Activated naive CD4-positive, alpha-beta T cell treated with anti-CD3 and anti-CD28 coated beads for 36 hours (primary cell): ENCODE measurements around the gene DCUN1D4. TPM values are rescaled to one million over a fixed set of nuclear protein-coding genes. Genes with fewer than 3 reads are reported as not detected.
"Not testable (repeated sequence)": the region's sequence is repeated elsewhere in the genome, so short reads cannot be mapped to it uniquely, and the experiment has no call there.

Source experiments
- CTCF ChIA-PET: fragments of 350-600 bp; sonication (Branson Sonifier 250); formaldehyde crosslinking; loops from one replicate; lab custom pipeline; 2021; ENCODE audit warnings: antibody characterized with exemption; lab: Charles Lee
- DNase-seq: peaks from one replicate; pipeline ENCODE4 v3.0.0-alpha.2; 2020
- H3K27ac Mint-ChIP-seq: one replicate; pipeline ENCODE4 v1.8.0; 2021; ENCODE audit warnings: mild to moderate bottlenecking, mixed read lengths
- H3K27me3 Mint-ChIP-seq: one replicate; pipeline ENCODE4 v1.8.0; 2021; ENCODE audit warnings: low read depth, mixed read lengths
- H3K36me3 Mint-ChIP-seq: one replicate; pipeline ENCODE4 v1.8.0; 2021; ENCODE audit warnings: low read depth, mixed read lengths
- H3K4me1 Mint-ChIP-seq: one replicate; pipeline ENCODE4 v1.8.0; 2021; ENCODE audit warnings: low read depth, mixed read lengths
- H3K4me3 Mint-ChIP-seq: one replicate; pipeline ENCODE4 v1.8.0; 2021; ENCODE audit warnings: mild to moderate bottlenecking, moderate library complexity, mixed read lengths
- H3K9me3 Mint-ChIP-seq: one replicate; pipeline ENCODE4 v1.8.0; 2021; ENCODE audit warnings: mixed read lengths
- intact Hi-C: fragments of 100-400 bp; cut with micrococcal nuclease; formaldehyde crosslinking; loops from one replicate; pipeline ENCODE4 v1.15.1; 2023
- total RNA-seq, 2 experiments: library from RNA; stranded (reverse); gene quantifications; one replicate each; pipeline ENCODE4 v1.2.3, GENCODE V29; 2021

The DCUN1D4 gene
- total RNA-seq, 2 experiments from 2014 or later = 27.7 to 28.2 TPM

- Mint-ChIP-seq H3K27ac (no peak overlapping the region), H3K4me3 (no peak overlapping the region), H3K9me3 (no peaks in the 10 kb centered on the region), H3K27me3 (no peaks in the 10 kb centered on the region), H3K36me3 (peaks cover 50% of the 10 kb centered on the region), H3K4me1 (no peaks in the 10 kb centered on the region)
- intact Hi-C loops = loop anchor here (10.0 kb wide), 1 partner anchor 46 kb away; no protein-coding TSS in a partner anchor
- CTCF ChIA-PET = interaction anchor here (0.7 kb wide), 1 partner anchor 44 kb away, joined by 3 read pairs; no protein-coding TSS in a partner anchor
- no peak for DNase-seq
These were observed 35.5 kb downstream of the DCUN1D4 start for GRCh38 chr4:51878431-51878830.

GRCh38 chr4:51880016-51880915 lies 37.3 kb downstream of the DCUN1D4 start:
- Mint-ChIP-seq H3K4me1 (no peaks in the 10 kb centered on the region), H3K9me3 (no peaks in the 10 kb centered on the region), H3K36me3 (peaks cover 38% of the 10 kb centered on the region), H3K4me3 (no peak overlapping the region), H3K27me3 (no peaks in the 10 kb centered on the region), H3K27ac (no peak overlapping the region)
- intact Hi-C loops = no loop called here
- no peak for DNase-seq
- CTCF ChIA-PET = no interaction called here

GRCh38 chr4:51884055-51884454 lies 41.1 kb downstream of the DCUN1D4 start:
- CTCF ChIA-PET = interaction anchor here (1.7 kb wide), 1 partner anchor 12 kb away, joined by 9 read pairs; no protein-coding TSS in a partner anchor

GRCh38 chr4:51884606-51885005 lies 41.7 kb downstream of the DCUN1D4 start:
- peaks cover 29% of the 10 kb centered on the region for H3K36me3 Mint-ChIP-seq

More at GRCh38 chr4:51884055-51884454, 41.1 kb downstream of the DCUN1D4 start:
- Mint-ChIP-seq H3K27me3 (no peaks in the 10 kb centered on the region), H3K27ac (no peak overlapping the region), H3K4me3 (no peak overlapping the region), H3K9me3 (no peaks in the 10 kb centered on the region), H3K4me1 (no peaks in the 10 kb centered on the region), H3K36me3 (peaks cover 34% of the 10 kb centered on the region)
- no peak for DNase-seq
- intact Hi-C loops = no loop called here

GRCh38 chr4:51885363-51885762 lies 42.4 kb downstream of the DCUN1D4 start:
- no peaks in the 10 kb centered on the region for H3K4me1 Mint-ChIP-seq
- intact Hi-C loops = no loop called here
- H3K27ac Mint-ChIP-seq = no peak overlapping the region
- no peak for DNase-seq
- no peaks in the 10 kb centered on the region for H3K9me3 Mint-ChIP-seq
- CTCF ChIA-PET = no interaction called here
- H3K4me3 Mint-ChIP-seq = no peak overlapping the region
- H3K27me3 Mint-ChIP-seq = no peaks in the 10 kb centered on the region
- H3K36me3 Mint-ChIP-seq = peaks cover 33% of the 10 kb centered on the region

More at GRCh38 chr4:51884606-51885005, 41.7 kb downstream of the DCUN1D4 start:
- CTCF ChIA-PET = no interaction called here
- intact Hi-C loops = no loop called here
- Mint-ChIP-seq H3K9me3 (no peaks in the 10 kb centered on the region), H3K27ac (no peak overlapping the region), H3K4me1 (no peaks in the 10 kb centered on the region), H3K4me3 (no peak overlapping the region), H3K27me3 (no peaks in the 10 kb centered on the region)
- no peak for DNase-seq

- no peaks in the 10 kb centered on the region for H3K27me3 Mint-ChIP-seq
- intact Hi-C loops = no loop called here
These were observed 47.8 kb downstream of the DCUN1D4 start for GRCh38 chr4:51890760-51891159.

GRCh38 chr4:51893402-51893801 lies 50.4 kb downstream of the DCUN1D4 start:
- DNase-seq, CTCF ChIA-PET, H3K27me3 Mint-ChIP-seq, intact Hi-C loops, H3K27ac Mint-ChIP-seq, H3K4me3 Mint-ChIP-seq, H3K9me3 Mint-ChIP-seq: not testable (repeated sequence)
- H3K4me1 Mint-ChIP-seq = peaks cover 14% of the 10 kb centered on the region
- peaks cover 23% of the 10 kb centered on the region for H3K36me3 Mint-ChIP-seq

More at GRCh38 chr4:51890760-51891159, 47.8 kb downstream of the DCUN1D4 start:
- Mint-ChIP-seq H3K4me1 (peaks cover 12% of the 10 kb centered on the region), H3K4me3 (no peak overlapping the region), H3K27ac (no peak overlapping the region), H3K9me3 (no peaks in the 10 kb centered on the region), H3K36me3 (peaks cover 25% of the 10 kb centered on the region)
- no peak for DNase-seq
- CTCF ChIA-PET = no interaction called here

GRCh38 chr4:51894059-51894645 lies 51.2 kb downstream of the DCUN1D4 start:
- CTCF ChIA-PET = no interaction called here
- H3K9me3 Mint-ChIP-seq = no peaks in the 10 kb centered on the region
- intact Hi-C loops = no loop called here

GRCh38 chr4:51895158-51895557 lies 52.2 kb downstream of the DCUN1D4 start:
- Mint-ChIP-seq H3K27ac (no peak overlapping the region), H3K36me3 (peaks cover 23% of the 10 kb centered on the region), H3K27me3 (no peaks in the 10 kb centered on the region), H3K4me1 (peaks cover 14% of the 10 kb centered on the region), H3K4me3 (no peak overlapping the region), H3K9me3 (no peaks in the 10 kb centered on the region)
- intact Hi-C loops = loop anchor here (1.0 kb wide), 2 partner anchors 64 to 131 kb away; no protein-coding TSS in a partner anchor
- CTCF ChIA-PET = interaction anchor here (0.6 to 1.7 kb wide), 3 partner anchors 12 to 132 kb away, joined by 3 to 9 read pairs (median 5); no protein-coding TSS in a partner anchor
- no peak for DNase-seq

More at GRCh38 chr4:51894059-51894645, 51.2 kb downstream of the DCUN1D4 start:
- DNase-seq = no peak
- Mint-ChIP-seq H3K27me3 (no peaks in the 10 kb centered on the region), H3K4me1 (peaks cover 14% of the 10 kb centered on the region), H3K27ac (no peak overlapping the region), H3K36me3 (peaks cover 23% of the 10 kb centered on the region), H3K4me3 (no peak overlapping the region)

GRCh38 chr4:51895816-51896408 lies 53.0 kb downstream of the DCUN1D4 start:
- no peak overlapping the region for H3K4me3 Mint-ChIP-seq
- DNase-seq = peak; percentile 60
- intact Hi-C loops = loop anchor here (1.0 kb wide), 2 partner anchors 65 to 130 kb away; no protein-coding TSS in a partner anchor
- no peak overlapping the region for H3K27ac Mint-ChIP-seq
- peaks cover 25% of the 10 kb centered on the region for H3K36me3 Mint-ChIP-seq
- H3K9me3 Mint-ChIP-seq = no peaks in the 10 kb centered on the region
- CTCF ChIA-PET = interaction anchor here (0.9 to 1.7 kb wide), 5 partner anchors 11 to 142 kb away, joined by 3 to 9 read pairs (median 5); partner anchors contain the start of gene SGCB
- H3K4me1 Mint-ChIP-seq = peaks cover 14% of the 10 kb centered on the region
- H3K27me3 Mint-ChIP-seq = no peaks in the 10 kb centered on the region

- CTCF ChIA-PET = no interaction called here
These were observed 58.4 kb downstream of the DCUN1D4 start for GRCh38 chr4:51901363-51901762.

More at GRCh38 chr4:51901363-51901762, 58.4 kb downstream of the DCUN1D4 start:
- intact Hi-C loops = no loop called here
- no peak for DNase-seq
- no peaks in the 10 kb centered on the region for H3K27me3 Mint-ChIP-seq
- H3K36me3 Mint-ChIP-seq = peaks cover 39% of the 10 kb centered on the region
- no peak overlapping the region for H3K27ac Mint-ChIP-seq
- no peak overlapping the region for H3K4me3 Mint-ChIP-seq
- H3K9me3 Mint-ChIP-seq = no peaks in the 10 kb centered on the region
- H3K4me1 Mint-ChIP-seq = peaks cover 1% of the 10 kb centered on the region
